Astrocyte (in vitro differentiated cells and primary cell): ENCODE data around the gene SLC1A6.

Source experiments
- EZH2 ChIP-seq: IDR thresholded peaks from 2 replicates; pipeline ENCODE4 v1.6.1; 2012; ENCODE audit warnings: mild to moderate bottlenecking, low read length, inconsistent platforms; ENCODE audit not compliant: insufficient read depth
- TF ChIP-seq, protein P1 (sequence below): IDR thresholded peaks from 2 replicates; pipeline ENCODE4 v1.5.1; 2011; ENCODE audit warnings: low read depth, mild to moderate bottlenecking, inconsistent platforms, low read length, moderate library complexity; ENCODE audit not compliant: insufficient read depth

DNA sequence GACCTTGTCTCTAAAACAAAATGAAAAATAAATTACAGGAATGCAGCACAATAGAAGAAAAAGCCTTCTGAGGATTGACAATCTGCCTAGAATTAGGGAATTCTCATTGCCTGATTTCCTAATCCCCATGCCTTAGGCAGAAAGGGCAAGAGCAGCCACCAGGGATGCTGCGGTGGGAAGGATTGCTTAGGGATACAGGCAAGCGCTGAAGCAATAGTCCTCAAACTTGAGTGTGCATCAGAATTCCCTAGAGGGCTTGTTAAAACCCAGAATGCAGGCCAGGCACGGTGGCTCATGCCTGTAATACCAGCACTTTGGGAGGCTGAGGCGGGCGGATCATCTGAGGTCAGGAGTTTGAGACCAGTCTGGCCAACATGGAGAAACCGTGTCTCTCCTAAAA, 39.4 kb downstream of the SLC1A6 start:
- TF ChIP-seq, protein P1, sequence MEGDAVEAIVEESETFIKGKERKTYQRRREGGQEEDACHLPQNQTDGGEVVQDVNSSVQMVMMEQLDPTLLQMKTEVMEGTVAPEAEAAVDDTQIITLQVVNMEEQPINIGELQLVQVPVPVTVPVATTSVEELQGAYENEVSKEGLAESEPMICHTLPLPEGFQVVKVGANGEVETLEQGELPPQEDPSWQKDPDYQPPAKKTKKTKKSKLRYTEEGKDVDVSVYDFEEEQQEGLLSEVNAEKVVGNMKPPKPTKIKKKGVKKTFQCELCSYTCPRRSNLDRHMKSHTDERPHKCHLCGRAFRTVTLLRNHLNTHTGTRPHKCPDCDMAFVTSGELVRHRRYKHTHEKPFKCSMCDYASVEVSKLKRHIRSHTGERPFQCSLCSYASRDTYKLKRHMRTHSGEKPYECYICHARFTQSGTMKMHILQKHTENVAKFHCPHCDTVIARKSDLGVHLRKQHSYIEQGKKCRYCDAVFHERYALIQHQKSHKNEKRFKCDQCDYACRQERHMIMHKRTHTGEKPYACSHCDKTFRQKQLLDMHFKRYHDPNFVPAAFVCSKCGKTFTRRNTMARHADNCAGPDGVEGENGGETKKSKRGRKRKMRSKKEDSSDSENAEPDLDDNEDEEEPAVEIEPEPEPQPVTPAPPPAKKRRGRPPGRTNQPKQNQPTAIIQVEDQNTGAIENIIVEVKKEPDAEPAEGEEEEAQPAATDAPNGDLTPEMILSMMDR: no peak
- TF ChIP-seq EZH2: no peak
